ENCODE results near the gene TBC1D1.

GRCh38 chr4:38084877-38085711 is 194.2 kb downstream of the TBC1D1 start:
- TF ChIP-seq EZH2 (IDR thresholded peaks at IDR 0.05; ENCODE audit: low read length, unreplicated experiment) (no peak), CTCF (conservative IDR thresholded peaks at IDR 0.05; ENCODE audit: low read depth, low read length) (no peak)

All from PC-3 (cell line).